ENCODE data around the gene STARD5.
A peak's percentile ranks its signal among the peaks of the same experiment; 100 is the strongest.

Gene STARD5

DNA sequence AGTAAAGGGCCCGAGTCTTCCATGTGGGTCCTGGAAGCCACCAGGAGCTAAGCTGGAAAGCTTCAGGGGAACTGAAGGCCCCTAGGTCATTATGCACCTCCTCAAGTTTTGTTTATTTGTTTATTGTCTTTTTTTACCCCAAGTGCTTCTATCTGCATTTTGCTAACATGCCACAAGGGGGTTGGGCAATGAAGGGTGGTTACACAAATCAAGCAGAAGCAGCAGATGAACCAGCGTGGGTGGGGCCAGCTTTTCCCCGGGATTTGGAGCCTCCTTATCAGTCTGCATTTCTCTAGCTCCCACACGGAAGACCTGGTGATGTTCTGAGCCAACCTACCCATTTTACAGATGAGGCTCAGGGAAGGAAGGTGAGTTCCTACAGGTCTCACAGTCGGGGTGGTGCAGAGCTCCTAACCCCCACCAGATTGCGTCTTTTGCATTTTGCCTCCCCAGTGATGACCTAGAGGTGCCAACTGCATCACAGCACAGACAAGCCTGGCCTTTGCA, 33.3 kb upstream of the STARD5 start:
- no peaks in the 10 kb centered on the region for H3K4me1 ChIP-seq (ENCODE audit: control insufficient read depth, low read length)
- H3K79me2 ChIP-seq (ENCODE audit: control insufficient read depth, low read length), result no peaks in the 10 kb centered on the region
- H3K36me3 ChIP-seq (ENCODE audit: control insufficient read depth, low read length), result no peaks in the 10 kb centered on the region
- H3K4me3 ChIP-seq (ENCODE audit: low read length), result no peak overlapping the region
- H3K9me3 ChIP-seq (ENCODE audit: control insufficient read depth, insufficient read depth, low read length), result no peaks in the 10 kb centered on the region
- H3K27me3 ChIP-seq (ENCODE audit: control insufficient read depth, low read length), result peaks cover 9% of the 10 kb centered on the region; the same call in 1 of the 2 replicates
- TF ChIP-seq, protein P1, sequence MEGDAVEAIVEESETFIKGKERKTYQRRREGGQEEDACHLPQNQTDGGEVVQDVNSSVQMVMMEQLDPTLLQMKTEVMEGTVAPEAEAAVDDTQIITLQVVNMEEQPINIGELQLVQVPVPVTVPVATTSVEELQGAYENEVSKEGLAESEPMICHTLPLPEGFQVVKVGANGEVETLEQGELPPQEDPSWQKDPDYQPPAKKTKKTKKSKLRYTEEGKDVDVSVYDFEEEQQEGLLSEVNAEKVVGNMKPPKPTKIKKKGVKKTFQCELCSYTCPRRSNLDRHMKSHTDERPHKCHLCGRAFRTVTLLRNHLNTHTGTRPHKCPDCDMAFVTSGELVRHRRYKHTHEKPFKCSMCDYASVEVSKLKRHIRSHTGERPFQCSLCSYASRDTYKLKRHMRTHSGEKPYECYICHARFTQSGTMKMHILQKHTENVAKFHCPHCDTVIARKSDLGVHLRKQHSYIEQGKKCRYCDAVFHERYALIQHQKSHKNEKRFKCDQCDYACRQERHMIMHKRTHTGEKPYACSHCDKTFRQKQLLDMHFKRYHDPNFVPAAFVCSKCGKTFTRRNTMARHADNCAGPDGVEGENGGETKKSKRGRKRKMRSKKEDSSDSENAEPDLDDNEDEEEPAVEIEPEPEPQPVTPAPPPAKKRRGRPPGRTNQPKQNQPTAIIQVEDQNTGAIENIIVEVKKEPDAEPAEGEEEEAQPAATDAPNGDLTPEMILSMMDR (IDR thresholded peaks at IDR 0.05; ENCODE audit: low read depth, low read length, poor library complexity, severe bottlenecking), result peak; percentile 25
- TF ChIP-seq EZH2phosphoT487 (IDR thresholded peaks at IDR 0.05; ENCODE audit: borderline replicate concordance, low read length), result no peak
- no peaks in the 10 kb centered on the region for H3K9me2 ChIP-seq (replicated peaks; ENCODE audit: control insufficient read depth, low read length)
- no peaks in the 10 kb centered on the region for H4K20me1 ChIP-seq (ENCODE audit: control insufficient read depth, insufficient read depth, low read depth, low read length)
- no peaks in the 10 kb centered on the region for H3F3A ChIP-seq (ENCODE audit: control insufficient read depth, insufficient read depth)
- H3K27ac ChIP-seq (ENCODE audit: low read depth, low read length), result no peak overlapping the region
- no peak overlapping the region for H3K4me2 ChIP-seq (ENCODE audit: low read length)

GRCh38 chr15:81356252-81356651, 32.3 kb upstream of the STARD5 start:
- H3K27ac ChIP-seq (ENCODE audit: low read depth, low read length), result no peak overlapping the region
- peaks cover 9% of the 10 kb centered on the region for H3K27me3 ChIP-seq (ENCODE audit: control insufficient read depth, low read length)
- H3K4me3 ChIP-seq (ENCODE audit: low read length), result no peak overlapping the region
- no peak overlapping the region for H3K4me2 ChIP-seq (ENCODE audit: low read length)
- H3K79me2 ChIP-seq (ENCODE audit: control insufficient read depth, low read length), result no peaks in the 10 kb centered on the region
- no peaks in the 10 kb centered on the region for H3K9me2 ChIP-seq (replicated peaks; ENCODE audit: control insufficient read depth, low read length)
- H3K36me3 ChIP-seq (ENCODE audit: control insufficient read depth, low read length), result no peaks in the 10 kb centered on the region
- H4K20me1 ChIP-seq (ENCODE audit: control insufficient read depth, insufficient read depth, low read depth, low read length), result no peaks in the 10 kb centered on the region
- H3K9me3 ChIP-seq (ENCODE audit: control insufficient read depth, insufficient read depth, low read length), result no peaks in the 10 kb centered on the region
- no peak for TF ChIP-seq EZH2phosphoT487 (IDR thresholded peaks at IDR 0.05; ENCODE audit: borderline replicate concordance, low read length)
- TF ChIP-seq, protein P1 (IDR thresholded peaks at IDR 0.05; ENCODE audit: low read depth, low read length, poor library complexity, severe bottlenecking), result no peak
- no peaks in the 10 kb centered on the region for H3K4me1 ChIP-seq (ENCODE audit: control insufficient read depth, low read length)
- H3F3A ChIP-seq (ENCODE audit: control insufficient read depth, insufficient read depth), result no peaks in the 10 kb centered on the region

GRCh38 chr15:81351651-81352050, 27.7 kb upstream of the STARD5 start:
- H4K20me1 ChIP-seq (ENCODE audit: control insufficient read depth, insufficient read depth, low read depth, low read length), result no peaks in the 10 kb centered on the region
- H3K9me3 ChIP-seq (ENCODE audit: control insufficient read depth, insufficient read depth, low read length), result no peaks in the 10 kb centered on the region
- no peak overlapping the region for H3K4me3 ChIP-seq (ENCODE audit: low read length)
- peaks cover 10% of the 10 kb centered on the region for H3K27me3 ChIP-seq (ENCODE audit: control insufficient read depth, low read length)
- H3K4me2 ChIP-seq (ENCODE audit: low read length), result no peak overlapping the region
- H3F3A ChIP-seq (ENCODE audit: control insufficient read depth, insufficient read depth), result no peaks in the 10 kb centered on the region
- H3K36me3 ChIP-seq (ENCODE audit: control insufficient read depth, low read length), result no peaks in the 10 kb centered on the region
- no peaks in the 10 kb centered on the region for H3K4me1 ChIP-seq (ENCODE audit: control insufficient read depth, low read length)
- H3K79me2 ChIP-seq (ENCODE audit: control insufficient read depth, low read length), result no peaks in the 10 kb centered on the region
- H3K27ac ChIP-seq (ENCODE audit: low read depth, low read length), result no peak overlapping the region
- H3K9me2 ChIP-seq (replicated peaks; ENCODE audit: control insufficient read depth, low read length), result no peaks in the 10 kb centered on the region
- TF ChIP-seq, protein P1 (IDR thresholded peaks at IDR 0.05; ENCODE audit: low read depth, low read length, poor library complexity, severe bottlenecking), result no peak
- TF ChIP-seq EZH2phosphoT487 (IDR thresholded peaks at IDR 0.05; ENCODE audit: borderline replicate concordance, low read length), result no peak

All from DOHH2 (cell line).